Activated effector memory CD4-positive, alpha-beta T cell treated with Interleukin-2 at 50 U/mL for 16 hours (primary cell): ENCODE data around the gene FRS2.

Experiments
- DNase-seq: peaks from one replicate; pipeline ENCODE4 v3.0.0-alpha.2; 2020

Gene FRS2

DNA sequence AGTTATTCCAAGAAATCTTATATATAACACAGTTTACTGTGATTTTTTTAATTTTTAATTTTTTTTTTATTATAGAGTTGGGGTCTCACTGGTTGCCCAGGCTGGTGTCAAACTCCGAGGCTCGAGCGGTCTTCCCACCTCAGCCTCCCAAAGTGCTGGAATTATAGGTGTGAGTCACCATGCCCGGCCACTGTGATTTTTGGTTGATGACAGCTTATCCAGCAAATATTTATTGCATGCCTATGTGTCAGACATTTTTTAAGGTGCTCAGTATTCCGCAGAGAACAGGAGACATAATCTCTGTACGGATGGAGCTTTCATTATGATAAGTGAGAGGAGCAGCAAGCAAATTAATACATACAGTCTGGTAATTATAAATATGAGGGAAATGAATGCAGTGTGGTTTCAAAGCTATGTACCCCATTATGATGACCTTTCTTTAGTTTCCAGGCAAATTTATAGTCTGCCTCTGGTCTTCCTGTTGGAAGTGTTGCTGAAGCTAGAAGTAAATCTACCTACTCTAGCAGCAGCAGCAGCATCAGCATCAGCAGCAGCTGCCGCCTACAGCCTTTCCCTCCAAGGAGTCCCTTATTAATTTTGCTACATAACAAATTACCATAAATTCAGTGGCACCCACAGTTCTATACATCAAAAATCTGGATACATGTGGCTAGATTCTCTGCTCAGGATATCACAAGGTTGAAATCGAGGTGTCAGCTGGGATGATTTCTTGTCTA lies 32.3 kb downstream of the FRS2 start:
- DNase-seq: no peak

- no peak for DNase-seq
Observed at GRCh38 chr12:69508091-69508490, 37.9 kb downstream of the FRS2 start.

DNA sequence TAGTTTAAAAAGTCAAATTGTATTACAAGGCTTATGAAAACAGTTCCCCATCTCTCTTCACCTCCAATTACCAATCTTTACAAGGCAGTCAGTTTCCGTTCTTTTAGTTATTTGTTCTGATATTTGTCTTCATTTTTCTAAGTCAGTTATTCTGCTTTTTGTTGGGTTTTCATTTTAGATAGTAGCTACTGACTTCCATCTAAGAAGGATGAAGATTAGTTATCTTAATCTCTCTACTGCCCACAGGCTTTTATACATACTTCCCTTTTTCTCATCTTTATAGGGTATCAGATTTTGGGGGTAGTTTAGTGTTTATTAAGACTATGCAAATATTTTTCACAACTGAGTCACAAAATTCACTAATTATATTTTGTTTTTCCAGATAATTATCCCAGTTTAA lies 38.4 kb downstream of the FRS2 start:
- no peak for DNase-seq

DNA sequence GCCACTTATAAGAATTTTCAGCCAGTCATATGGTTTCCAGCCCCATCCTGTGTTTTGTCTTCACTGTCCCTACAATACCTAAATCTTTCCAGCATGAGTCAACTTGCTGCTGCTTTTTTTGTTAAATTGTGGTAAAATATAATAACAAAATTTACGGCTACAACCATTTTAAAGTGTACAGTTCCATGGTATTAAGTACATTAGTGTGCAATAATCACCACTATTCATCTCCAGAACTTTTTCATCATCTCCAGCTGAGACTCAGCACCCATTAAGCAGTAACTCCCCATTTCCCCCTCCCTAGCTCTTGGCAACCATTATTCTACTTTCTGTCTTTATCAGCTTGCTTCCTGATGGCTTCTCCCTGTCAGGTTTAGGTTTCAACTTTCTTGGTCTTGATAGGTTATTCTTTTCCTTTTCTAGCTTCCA lies 39.1 kb downstream of the FRS2 start:
- no peak for DNase-seq

DNA sequence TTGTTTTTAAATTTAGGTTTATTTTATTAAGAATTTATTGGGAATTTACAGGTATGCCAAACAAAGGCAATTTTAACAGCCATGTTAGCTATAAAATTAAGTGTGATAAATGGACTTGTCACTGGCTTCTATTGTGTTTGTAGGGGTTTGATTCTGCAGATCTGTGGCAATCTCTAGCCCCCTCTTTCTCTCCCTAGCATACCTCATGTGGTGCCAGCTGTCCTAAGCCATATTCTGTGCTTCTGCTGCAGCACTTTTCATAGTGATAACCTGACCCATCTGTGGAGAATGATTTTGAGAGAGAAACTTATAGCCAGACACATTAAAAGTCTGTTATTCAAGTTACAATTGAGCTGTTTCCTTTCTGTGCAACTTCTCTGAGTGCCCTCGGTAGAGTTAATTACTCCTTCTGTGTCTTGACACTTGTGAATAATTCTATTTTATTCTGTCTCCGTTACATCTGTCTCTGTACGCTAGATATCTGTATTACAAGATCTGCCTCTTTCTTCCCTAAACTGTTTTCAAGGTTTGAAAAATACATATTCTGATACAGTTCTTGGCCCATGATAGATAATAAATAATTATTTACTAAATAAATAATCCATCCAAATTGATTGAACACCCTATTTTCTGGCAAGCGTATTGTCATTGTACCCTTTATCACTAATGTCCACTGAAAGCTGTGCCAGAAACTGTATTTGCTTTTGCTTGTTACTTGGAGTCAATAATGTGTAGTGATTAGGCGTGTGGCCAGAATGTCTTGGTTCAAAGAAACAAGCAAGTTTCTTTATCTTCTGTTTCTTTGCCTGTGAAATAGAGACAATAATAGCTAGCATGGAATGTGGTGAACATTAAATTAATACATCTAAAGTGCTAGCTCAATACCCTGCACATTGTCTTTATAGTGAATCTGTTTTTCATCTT lies 40.0 kb downstream of the FRS2 start:
- DNase-seq: no peak

DNA sequence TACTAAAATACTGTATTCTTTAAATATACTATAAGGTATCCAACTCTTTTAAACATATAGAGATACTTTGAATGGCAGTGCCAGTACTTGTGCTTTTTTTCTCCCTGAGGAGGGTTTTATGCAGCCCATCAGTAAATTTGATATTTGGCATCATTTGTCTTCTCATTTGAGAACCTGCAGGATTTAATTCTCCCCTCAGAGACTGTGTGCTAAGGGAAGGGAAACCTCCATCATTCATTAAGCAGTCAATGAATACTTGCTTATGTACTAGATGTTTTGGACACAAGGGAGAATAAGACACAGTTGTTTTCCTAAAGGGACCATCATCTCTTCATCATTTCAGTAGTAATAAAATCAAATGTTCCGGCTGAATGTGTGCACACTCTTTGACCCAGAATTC lies 40.8 kb downstream of the FRS2 start:
- DNase-seq: no peak

GRCh38 chr12:69511469-69512267 lies 41.5 kb downstream of the FRS2 start:
- no peak for DNase-seq

DNA sequence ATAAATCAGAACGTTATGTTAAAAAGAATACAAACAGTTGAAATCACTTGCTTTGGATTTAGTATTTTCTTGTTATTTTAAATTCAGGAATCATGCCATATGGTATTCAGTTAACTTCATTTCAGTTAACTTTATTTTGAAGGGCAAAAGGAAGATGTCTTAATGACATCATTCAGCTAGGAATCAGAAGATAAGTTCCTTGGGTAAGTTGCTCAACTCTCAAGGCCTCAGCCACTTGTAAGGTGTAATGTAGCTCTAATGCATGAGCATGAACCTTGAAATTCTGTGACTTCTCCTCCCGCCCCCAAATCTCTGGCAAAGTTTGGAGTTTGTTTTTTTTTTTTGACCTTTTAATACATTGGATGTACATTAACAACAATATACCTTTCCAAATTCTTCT lies 42.6 kb downstream of the FRS2 start:
- DNase-seq: no peak

- no peak for DNase-seq
Observed at GRCh38 chr12:69513297-69513696, 43.1 kb downstream of the FRS2 start.

DNA sequence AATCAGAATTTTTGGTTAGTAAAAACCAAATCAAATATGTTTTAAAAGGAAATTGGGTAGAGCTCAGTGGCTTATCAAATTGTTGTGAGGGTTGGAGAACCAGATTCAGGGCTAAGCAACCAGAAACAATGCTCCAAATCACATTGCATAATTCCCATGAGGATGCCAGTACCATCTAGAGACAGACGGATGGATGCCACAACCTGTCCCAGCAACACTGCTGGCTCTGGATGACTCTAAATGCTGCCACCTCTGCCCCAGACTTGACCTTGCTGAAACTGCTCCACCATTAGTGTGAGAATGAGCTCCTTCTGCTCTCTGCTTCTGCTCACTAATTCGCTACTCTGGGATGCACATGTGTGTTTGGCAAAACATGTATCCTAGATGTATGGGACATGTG lies 43.9 kb downstream of the FRS2 start:
- no peak for DNase-seq

GRCh38 chr12:69514845-69515244 lies 44.7 kb downstream of the FRS2 start:
- DNase-seq: no peak

DNA sequence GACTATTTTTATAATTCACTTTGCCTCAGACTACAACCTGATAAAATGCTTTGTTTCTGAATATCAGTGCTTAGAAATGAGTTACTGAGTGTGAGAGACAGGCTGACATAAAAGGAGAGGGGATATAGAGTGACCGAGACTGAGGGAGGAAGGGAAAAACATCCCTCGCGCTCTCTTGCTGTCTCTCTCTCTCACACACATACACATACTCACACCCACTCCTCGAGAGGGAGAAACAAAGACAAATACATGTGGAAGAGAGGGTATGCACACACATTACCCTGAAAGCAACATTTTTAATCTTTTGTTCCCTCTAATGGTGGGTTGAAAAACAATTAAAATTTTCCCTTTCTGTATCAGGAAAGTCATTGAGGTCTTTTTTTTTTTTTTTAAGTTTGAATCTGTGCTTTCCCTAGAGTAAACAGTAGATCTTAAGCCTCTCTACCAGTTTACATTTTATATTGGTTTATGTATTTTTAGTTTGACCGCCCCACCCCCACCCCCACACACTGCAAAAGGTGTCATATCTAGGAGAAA lies 45.3 kb downstream of the FRS2 start:
- no peak for DNase-seq

- DNase-seq: no peak
Observed at GRCh38 chr12:69516950-69517349, 46.8 kb downstream of the FRS2 start.

DNA sequence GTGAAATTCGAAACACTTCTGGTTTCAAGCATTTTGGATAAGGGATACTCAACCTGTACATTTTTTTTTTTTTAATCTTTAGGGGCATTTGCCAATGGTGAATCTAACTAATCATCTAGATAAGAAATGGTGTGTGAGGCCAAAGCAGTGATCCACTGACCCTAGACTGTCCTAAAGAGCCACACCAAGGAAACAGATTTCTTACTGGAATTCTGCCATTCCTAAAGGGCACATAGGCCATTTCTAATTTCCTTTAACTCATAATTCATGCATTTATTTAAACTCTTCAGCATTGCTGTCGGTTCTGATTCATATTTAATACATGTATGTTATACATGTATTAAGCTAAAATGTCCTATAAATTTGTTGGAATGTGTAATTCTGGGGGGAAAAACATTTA lies 47.2 kb downstream of the FRS2 start:
- no peak for DNase-seq

- DNase-seq: no peak
Observed at GRCh38 chr12:69519871-69520270, 49.7 kb downstream of the FRS2 start.

DNA sequence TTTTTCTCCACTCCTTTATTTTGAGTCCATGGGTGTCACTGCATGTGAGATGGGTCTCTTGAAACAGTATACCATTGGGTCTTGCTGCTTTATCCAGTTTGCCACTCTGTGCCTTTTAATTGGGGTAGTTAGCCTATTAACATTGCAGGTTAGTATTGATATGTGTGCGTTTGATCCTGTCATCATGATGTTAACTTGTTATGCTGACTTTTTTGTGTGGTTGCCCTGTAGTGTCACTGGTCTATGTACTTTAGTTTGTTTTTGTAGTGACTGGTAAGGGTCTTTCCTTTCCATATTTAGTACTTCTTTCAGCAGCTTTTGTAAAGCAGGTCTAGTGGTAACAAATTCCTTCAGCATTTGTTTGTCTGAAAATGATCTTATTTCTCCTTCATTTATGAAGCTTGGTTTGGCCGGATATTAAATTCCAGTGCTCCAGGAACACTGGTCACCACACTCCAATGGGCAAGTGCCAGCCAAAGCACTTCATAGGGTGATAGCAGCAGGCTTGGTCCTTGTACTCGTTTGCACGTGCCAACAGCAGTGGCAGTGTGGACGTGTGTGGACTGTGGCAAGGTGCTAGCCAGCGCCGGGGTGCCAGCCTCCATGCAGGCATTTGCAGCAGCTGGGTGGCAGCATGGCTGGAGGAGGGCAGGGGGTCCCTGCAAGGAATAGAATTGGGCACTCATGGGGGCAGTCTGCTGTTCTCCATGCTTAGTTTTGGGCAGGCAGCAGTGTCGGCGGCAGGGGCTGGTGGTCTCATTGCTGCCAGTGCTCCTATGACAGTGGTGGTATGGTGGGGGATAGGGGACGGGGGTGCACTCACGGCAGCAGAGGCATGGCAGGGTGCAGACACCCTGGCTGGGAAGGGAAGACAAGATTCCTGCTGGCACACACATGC lies 53.5 kb downstream of the FRS2 start:
- no peak for DNase-seq

DNA sequence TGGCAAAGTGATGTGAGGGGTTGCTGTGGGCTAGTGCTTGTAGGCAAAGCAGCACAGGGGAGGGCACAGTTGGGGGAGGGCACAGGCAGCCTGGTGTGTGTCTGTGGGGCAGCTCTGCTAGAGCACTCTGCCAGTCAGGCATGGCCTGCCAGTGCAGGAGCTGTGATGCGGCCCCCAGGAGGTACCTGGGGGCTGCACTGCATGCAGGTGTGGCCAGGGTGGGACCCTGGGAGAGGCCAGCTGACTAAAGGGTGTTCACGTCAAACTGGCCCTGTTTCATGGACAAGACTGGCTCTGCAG lies 54.1 kb downstream of the FRS2 start:
- no peak for DNase-seq

GRCh38 chr12:69524755-69525469 lies 54.7 kb downstream of the FRS2 start:
- DNase-seq: no peak

- no peak for DNase-seq
Observed at GRCh38 chr12:69527506-69528272, 57.5 kb downstream of the FRS2 start.

GRCh38 chr12:69529021-69529420 lies 58.8 kb downstream of the FRS2 start:
- DNase-seq: no peak

DNA sequence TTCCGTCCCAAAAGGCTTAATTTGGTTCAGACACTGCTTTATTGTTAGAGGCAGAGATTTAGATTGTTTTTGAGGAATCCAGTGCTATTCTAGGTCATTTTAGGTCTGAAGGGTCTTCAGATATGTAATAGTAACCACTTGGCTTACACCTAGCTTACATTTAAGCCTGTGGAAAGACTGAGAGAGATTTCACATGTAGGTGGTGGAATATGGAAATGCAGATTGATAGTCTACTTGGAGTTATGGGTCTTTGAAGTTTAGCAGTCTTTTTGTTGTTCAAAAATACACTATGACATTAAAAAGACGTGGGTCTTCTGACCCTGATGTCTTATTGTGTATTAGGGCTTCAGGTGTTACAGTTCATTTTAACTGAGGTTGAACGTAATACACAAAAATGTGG lies 63.7 kb downstream of the FRS2 start:
- DNase-seq: no peak
